ENCODE measurements around the gene KLHL22. TPM values are rescaled to one million over a fixed set of nuclear protein-coding genes. Genes with fewer than 3 reads are reported as not detected.

The KLHL22 gene
- total RNA-seq, 1 donor from 2014 or later, result 44.7 TPM

DNA sequence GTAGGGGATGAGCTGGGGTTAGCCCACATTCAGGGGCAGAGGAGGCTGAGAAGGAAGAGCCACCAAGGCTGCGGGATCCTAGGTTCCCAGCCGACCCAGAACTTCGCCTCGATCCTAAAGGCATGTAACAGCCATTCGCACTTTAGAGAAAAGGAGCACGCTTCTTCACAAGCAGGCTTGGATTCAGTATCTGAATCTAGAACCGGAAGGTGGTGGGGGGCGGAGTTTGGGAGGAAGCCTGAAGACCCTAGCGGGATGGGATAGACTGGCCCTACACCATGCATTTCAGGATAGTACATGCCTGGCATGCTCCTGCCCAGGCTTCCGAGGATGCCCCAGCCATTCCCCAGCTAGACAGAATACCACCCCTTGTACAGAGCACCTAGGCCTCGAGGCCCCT, 62.4 kb downstream of the KLHL22 start:
- Mint-ChIP-seq H3K4me1 (ENCODE audit: unreplicated experiment) (peaks cover 27% of the 10 kb centered on the region), H3K27ac (ENCODE audit: unreplicated experiment) (no peak overlapping the region), H3K4me3 (ENCODE audit: unreplicated experiment) (no peak overlapping the region), H3K9me3 (ENCODE audit: unreplicated experiment) (no peaks in the 10 kb centered on the region), H3K36me3 (ENCODE audit: unreplicated experiment) (peaks cover 12% of the 10 kb centered on the region), H3K27me3 (ENCODE audit: unreplicated experiment) (no peaks in the 10 kb centered on the region)
- DNase-seq (ENCODE audit: extremely low spot score, unreplicated experiment), result no peak
- TF ChIP-seq, protein P1, sequence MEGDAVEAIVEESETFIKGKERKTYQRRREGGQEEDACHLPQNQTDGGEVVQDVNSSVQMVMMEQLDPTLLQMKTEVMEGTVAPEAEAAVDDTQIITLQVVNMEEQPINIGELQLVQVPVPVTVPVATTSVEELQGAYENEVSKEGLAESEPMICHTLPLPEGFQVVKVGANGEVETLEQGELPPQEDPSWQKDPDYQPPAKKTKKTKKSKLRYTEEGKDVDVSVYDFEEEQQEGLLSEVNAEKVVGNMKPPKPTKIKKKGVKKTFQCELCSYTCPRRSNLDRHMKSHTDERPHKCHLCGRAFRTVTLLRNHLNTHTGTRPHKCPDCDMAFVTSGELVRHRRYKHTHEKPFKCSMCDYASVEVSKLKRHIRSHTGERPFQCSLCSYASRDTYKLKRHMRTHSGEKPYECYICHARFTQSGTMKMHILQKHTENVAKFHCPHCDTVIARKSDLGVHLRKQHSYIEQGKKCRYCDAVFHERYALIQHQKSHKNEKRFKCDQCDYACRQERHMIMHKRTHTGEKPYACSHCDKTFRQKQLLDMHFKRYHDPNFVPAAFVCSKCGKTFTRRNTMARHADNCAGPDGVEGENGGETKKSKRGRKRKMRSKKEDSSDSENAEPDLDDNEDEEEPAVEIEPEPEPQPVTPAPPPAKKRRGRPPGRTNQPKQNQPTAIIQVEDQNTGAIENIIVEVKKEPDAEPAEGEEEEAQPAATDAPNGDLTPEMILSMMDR (IDR thresholded peaks at IDR 0.05), result no peak

DNA sequence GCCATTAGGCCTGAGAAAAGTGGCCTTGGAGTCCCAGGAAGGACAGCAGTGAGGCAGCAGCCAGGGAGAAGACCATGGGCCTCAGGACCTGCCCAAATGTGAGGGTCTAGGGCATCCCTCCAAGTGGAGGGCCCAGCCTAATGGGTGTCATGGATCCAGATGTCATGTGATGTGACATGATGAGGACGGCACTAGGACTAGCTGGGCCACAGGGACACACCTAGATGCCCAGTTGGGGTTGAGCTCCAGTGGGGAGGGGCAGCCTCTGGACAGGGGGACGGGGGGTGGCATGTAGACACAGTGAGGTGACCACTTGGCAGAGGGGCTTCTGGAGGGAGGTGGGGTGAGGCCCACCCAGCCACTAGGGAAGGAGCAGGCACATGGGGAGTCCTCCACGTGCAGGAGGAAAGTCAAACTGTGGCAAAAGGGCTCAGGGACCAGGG, 63.3 kb downstream of the KLHL22 start:
- H3K27me3 Mint-ChIP-seq (ENCODE audit: unreplicated experiment), result no peaks in the 10 kb centered on the region
- H3K36me3 Mint-ChIP-seq (ENCODE audit: unreplicated experiment), result peaks cover 17% of the 10 kb centered on the region
- TF ChIP-seq, protein P1 (IDR thresholded peaks at IDR 0.05), result no peak
- H3K4me1 Mint-ChIP-seq (ENCODE audit: unreplicated experiment), result peaks cover 28% of the 10 kb centered on the region
- no peaks in the 10 kb centered on the region for H3K9me3 Mint-ChIP-seq (ENCODE audit: unreplicated experiment)
- H3K27ac Mint-ChIP-seq (ENCODE audit: unreplicated experiment), result no peak overlapping the region
- DNase-seq (ENCODE audit: extremely low spot score, unreplicated experiment), result no peak
- H3K4me3 Mint-ChIP-seq (ENCODE audit: unreplicated experiment), result no peak overlapping the region

DNA sequence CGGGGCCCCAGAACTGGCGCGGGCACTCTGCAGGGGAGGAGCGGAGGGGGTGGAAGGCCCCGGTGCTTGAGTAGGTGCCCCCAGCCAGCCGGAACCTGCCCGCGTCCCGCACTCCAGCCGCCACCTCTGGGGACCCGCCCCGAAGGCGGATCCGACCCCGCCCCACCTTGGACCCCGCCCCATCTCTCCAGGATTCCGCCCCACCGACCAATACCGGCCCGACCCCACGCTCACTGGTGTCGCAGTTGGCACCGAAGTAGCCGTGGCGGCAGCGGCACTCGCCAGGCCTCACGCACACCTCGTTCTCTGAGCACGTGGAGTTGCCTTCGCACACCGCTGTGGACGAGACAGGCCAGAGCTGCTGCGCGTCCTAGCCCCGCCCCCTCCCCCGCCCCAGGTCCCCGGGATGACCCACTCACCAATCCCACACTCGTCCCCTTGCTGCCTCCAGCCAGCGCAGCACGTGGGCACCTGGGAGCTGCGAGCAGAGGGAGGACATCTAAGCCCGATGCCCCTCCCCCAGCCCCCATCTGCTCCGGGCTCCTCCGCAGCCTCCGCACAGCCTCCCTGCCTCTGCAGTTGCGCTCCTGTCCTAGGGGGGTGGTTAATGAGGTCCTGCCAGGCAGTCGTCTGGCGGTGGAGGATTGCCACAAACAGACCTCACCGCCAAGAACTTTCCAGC, 63.9 kb downstream of the KLHL22 start:
- DNase-seq (ENCODE audit: extremely low spot score, unreplicated experiment), result no peak
- Mint-ChIP-seq H3K27ac (ENCODE audit: unreplicated experiment) (no peak overlapping the region), H3K27me3 (ENCODE audit: unreplicated experiment) (no peaks in the 10 kb centered on the region), H3K4me1 (ENCODE audit: unreplicated experiment) (peaks cover 28% of the 10 kb centered on the region), H3K9me3 (ENCODE audit: unreplicated experiment) (no peaks in the 10 kb centered on the region), H3K4me3 (ENCODE audit: unreplicated experiment) (no peak overlapping the region), H3K36me3 (ENCODE audit: unreplicated experiment) (peaks cover 22% of the 10 kb centered on the region)
- TF ChIP-seq, protein P1 (IDR thresholded peaks at IDR 0.05), result no peak

DNA sequence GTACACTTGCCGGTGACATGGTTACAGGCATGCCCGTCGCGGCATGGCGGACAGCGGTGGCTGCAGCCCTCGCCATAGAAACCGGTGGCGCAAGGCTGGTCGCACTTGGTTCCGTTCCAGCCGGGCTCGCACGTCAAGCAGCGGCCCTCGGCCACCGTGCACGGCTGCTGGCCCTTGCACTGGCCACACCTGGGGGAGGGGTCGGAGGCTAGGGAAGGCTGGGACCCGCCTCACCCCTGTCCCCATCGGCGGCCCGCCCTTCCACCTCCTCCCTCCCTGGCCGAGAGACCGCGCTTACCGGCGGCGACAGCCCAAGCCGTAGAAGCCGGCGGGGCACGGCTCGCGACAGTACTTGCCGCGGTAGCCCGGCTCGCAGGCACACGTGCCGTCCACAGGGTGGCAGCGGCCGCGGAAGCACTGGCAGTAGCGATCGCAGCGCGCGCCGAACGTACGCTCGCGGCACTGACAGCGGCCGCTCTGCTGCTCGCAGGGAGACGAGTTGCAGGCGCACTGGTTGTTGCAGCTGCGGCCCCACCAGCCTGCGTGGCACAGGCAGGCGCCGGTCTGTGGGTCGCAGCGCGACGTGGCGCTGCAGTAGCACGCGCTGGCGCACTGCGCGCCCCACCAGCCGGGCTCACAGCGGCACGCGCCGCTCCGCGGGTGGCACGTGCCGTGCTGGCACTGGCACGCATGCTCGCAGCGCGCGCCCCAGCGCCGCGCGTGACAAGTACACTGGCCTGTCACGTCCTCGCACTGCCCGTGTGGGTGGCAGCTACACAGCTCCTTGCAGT, 64.7 kb downstream of the KLHL22 start:
- no peak overlapping the region for H3K27ac Mint-ChIP-seq (ENCODE audit: unreplicated experiment)
- peaks cover 24% of the 10 kb centered on the region for H3K36me3 Mint-ChIP-seq (ENCODE audit: unreplicated experiment)
- H3K4me1 Mint-ChIP-seq (ENCODE audit: unreplicated experiment), result peaks cover 27% of the 10 kb centered on the region
- no peak overlapping the region for H3K4me3 Mint-ChIP-seq (ENCODE audit: unreplicated experiment)
- H3K9me3 Mint-ChIP-seq (ENCODE audit: unreplicated experiment), result no peaks in the 10 kb centered on the region
- TF ChIP-seq, protein P1 (IDR thresholded peaks at IDR 0.05), result peak; percentile 43
- H3K27me3 Mint-ChIP-seq (ENCODE audit: unreplicated experiment), result no peaks in the 10 kb centered on the region
- DNase-seq (ENCODE audit: extremely low spot score, unreplicated experiment), result no peak

DNA sequence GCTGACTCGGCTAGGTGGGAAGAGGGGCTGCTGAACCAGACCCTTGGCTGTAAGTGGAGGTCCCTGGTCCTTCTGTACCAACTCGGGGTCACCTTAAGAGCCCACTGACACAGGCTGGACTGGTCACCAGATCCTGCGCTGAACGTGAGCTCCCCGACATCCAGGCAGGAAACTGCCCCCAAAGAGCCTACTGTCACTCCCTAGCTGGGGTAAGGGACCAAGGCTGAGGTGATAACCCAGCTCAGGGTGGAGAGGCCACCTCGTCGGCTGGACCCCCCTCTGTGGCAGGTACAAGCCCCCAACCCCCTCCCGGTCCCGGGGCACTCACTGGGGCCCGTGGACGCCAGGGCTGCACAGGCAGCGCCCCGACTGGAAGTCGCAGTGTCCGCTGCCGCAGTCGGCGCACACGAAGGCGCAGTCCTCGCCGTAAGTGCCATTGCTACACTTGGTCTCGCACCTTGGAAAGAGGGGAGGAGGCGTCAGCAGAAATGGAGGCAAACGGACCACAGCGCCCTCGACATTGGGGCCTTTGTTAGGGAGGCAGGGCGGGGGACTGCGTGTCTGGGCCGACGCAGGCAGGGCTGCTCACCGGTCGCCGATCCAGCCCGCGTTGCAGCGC, 65.4 kb downstream of the KLHL22 start:
- Mint-ChIP-seq H3K27ac (ENCODE audit: unreplicated experiment) (no peak overlapping the region), H3K9me3 (ENCODE audit: unreplicated experiment) (no peaks in the 10 kb centered on the region), H3K27me3 (ENCODE audit: unreplicated experiment) (no peaks in the 10 kb centered on the region), H3K36me3 (ENCODE audit: unreplicated experiment) (peaks cover 24% of the 10 kb centered on the region), H3K4me1 (ENCODE audit: unreplicated experiment) (peaks cover 20% of the 10 kb centered on the region), H3K4me3 (ENCODE audit: unreplicated experiment) (no peak overlapping the region)
- DNase-seq (ENCODE audit: extremely low spot score, unreplicated experiment), result no peak
- TF ChIP-seq, protein P1 (IDR thresholded peaks at IDR 0.05), result no peak

Measured in osteocyte (in vitro differentiated cells).